ENCODE results near the gene FAM193B. TPM values are rescaled to one million over a fixed set of nuclear protein-coding genes. Genes with fewer than 3 reads are reported as not detected.

Gene FAM193B
- total and polyA plus RNA-seq, 2 of the 13 experiments (the other 11 are each of a cell fraction or from before 2014, with no cell fraction given), result 21.2 to 40.9 TPM

DNA sequence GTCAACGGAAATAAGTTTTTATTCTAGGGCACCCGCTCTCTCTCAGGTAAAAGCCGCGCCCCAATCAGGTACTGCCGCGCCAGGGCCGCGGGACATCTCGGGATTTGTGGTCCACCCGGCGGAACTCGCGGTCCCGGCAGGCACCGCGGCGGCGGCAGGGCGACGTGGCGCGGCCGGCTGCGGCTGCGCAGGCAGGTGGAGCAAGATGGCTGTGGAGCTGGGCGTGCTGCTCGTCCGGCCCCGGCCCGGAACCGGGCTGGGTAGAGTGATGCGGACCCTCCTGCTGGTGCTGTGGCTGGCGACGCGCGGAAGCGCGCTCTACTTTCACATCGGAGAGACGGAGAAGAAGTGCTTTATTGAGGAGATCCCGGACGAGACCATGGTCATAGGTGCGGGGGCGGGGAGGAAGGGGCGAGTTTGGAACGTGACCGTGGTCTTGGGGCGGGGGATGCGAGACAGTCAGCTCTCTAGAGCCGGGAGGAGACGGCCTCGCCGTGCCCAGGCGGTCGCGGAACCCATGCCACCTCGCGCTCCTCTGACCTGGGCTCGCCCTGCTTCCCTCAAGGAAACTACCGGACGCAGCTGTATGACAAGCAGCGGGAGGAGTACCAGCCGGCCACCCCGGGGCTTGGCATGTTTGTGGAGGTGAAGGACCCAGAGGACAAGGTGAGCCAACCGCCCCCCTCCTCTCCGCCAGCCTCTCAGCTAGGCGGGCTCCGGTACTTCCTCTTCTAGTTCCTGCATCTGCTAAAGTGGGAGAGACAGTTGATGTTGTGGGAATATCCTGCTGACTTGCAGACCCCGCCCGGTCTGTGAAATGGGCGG lies 37.9 kb upstream of the FAM193B start, which contains the start of gene TMED9 (continued):
- TF ChIP-seq, protein P1, sequence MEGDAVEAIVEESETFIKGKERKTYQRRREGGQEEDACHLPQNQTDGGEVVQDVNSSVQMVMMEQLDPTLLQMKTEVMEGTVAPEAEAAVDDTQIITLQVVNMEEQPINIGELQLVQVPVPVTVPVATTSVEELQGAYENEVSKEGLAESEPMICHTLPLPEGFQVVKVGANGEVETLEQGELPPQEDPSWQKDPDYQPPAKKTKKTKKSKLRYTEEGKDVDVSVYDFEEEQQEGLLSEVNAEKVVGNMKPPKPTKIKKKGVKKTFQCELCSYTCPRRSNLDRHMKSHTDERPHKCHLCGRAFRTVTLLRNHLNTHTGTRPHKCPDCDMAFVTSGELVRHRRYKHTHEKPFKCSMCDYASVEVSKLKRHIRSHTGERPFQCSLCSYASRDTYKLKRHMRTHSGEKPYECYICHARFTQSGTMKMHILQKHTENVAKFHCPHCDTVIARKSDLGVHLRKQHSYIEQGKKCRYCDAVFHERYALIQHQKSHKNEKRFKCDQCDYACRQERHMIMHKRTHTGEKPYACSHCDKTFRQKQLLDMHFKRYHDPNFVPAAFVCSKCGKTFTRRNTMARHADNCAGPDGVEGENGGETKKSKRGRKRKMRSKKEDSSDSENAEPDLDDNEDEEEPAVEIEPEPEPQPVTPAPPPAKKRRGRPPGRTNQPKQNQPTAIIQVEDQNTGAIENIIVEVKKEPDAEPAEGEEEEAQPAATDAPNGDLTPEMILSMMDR (CRISPR knock-in tag; IDR thresholded peaks at IDR 0.05), result peak; percentile 18; the same call in 1 of the 2 replicates
- TF ChIP-seq, protein P2, sequence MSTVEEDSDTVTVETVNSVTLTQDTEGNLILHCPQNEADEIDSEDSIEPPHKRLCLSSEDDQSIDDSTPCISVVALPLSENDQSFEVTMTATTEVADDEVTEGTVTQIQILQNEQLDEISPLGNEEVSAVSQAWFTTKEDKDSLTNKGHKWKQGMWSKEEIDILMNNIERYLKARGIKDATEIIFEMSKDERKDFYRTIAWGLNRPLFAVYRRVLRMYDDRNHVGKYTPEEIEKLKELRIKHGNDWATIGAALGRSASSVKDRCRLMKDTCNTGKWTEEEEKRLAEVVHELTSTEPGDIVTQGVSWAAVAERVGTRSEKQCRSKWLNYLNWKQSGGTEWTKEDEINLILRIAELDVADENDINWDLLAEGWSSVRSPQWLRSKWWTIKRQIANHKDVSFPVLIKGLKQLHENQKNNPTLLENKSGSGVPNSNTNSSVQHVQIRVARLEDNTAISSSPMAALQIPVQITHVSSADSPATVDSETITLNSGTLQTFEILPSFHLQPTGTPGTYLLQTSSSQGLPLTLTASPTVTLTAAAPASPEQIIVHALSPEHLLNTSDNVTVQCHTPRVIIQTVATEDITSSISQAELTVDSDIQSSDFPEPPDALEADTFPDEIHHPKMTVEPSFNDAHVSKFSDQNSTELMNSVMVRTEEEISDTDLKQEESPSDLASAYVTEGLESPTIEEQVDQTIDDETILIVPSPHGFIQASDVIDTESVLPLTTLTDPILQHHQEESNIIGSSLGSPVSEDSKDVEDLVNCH (CRISPR knock-in tag; IDR thresholded peaks at IDR 0.05), result no peak
- peak; percentile 74 for TF ChIP-seq E2F1 (CRISPR knock-in tag; IDR thresholded peaks at IDR 0.05)
- TF ChIP-seq TBX2 (CRISPR knock-in tag; IDR thresholded peaks at IDR 0.05; ENCODE audit: borderline replicate concordance), result no peak
- peak; percentile 50 for TF ChIP-seq HNRNPLL (IDR thresholded peaks at IDR 0.05; ENCODE audit: low read depth, low read length, poor library complexity, severe bottlenecking)
- TF ChIP-seq THAP11 (CRISPR knock-in tag; IDR thresholded peaks at IDR 0.05), result peak; percentile 99
- peak; percentile 87; the same call in 1 of the 2 replicates for TF ChIP-seq CBFB (CRISPR knock-in tag; IDR thresholded peaks at IDR 0.05)
- TF ChIP-seq, protein P3, sequence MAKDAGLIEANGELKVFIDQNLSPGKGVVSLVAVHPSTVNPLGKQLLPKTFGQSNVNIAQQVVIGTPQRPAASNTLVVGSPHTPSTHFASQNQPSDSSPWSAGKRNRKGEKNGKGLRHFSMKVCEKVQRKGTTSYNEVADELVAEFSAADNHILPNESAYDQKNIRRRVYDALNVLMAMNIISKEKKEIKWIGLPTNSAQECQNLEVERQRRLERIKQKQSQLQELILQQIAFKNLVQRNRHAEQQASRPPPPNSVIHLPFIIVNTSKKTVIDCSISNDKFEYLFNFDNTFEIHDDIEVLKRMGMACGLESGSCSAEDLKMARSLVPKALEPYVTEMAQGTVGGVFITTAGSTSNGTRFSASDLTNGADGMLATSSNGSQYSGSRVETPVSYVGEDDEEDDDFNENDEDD (CRISPR knock-in tag; IDR thresholded peaks at IDR 0.05; ENCODE audit: borderline replicate concordance), result peak; percentile 83; the same call in 1 of the 2 replicates
- TF ChIP-seq ZNF619 (CRISPR knock-in tag; IDR thresholded peaks at IDR 0.05), result peak; percentile 79; the same call in 1 of the 2 replicates
- TF ChIP-seq ZNF580 (CRISPR knock-in tag; IDR thresholded peaks at IDR 0.05; ENCODE audit: borderline replicate concordance, low read depth), result peak; percentile 60; the same call in 1 of the 2 replicates
- peak; percentile 66; the same call in 1 of the 2 replicates for TF ChIP-seq ERF (CRISPR knock-in tag; IDR thresholded peaks at IDR 0.05)
- no peak for TF ChIP-seq NFAT5 (CRISPR knock-in tag; IDR thresholded peaks at IDR 0.05)
- peak; percentile 41; the same call in 1 of the 2 replicates for TF ChIP-seq ZNF878 (CRISPR knock-in tag; IDR thresholded peaks at IDR 0.05)
- no peak for TF ChIP-seq ZBTB42 (CRISPR knock-in tag; IDR thresholded peaks at IDR 0.05)
